Measurements from ENCODE around the gene KYAT1. TPM values are rescaled to one million over a fixed set of nuclear protein-coding genes. Genes with fewer than 3 reads are reported as not detected.
A peak's percentile ranks its signal among the peaks of the same experiment; 100 is the strongest.

The KYAT1 gene
- total RNA-seq, 1 donor from 2014 or later, result 10.1 TPM

GRCh38 chr9:128828719-128829452, 52.9 kb downstream of the KYAT1 start:
- Histone ChIP-seq H3K9ac (ENCODE audit: low read length) (peak overlapping the region; percentile 82), H3K27ac (ENCODE audit: low read depth, low read length) (peak overlapping the region; percentile 57), H3K4me2 (ENCODE audit: low read length) (peak overlapping the region; percentile 90), H4K20me1 (ENCODE audit: insufficient read depth, low read length) (peaks cover 9% of the 10 kb centered on the region), H3K4me1 (ENCODE audit: insufficient read depth, low read length) (peaks cover 7% of the 10 kb centered on the region), H2AFZ (ENCODE audit: low read depth, low read length) (peak overlapping the region; percentile 66), H3K9me3 (ENCODE audit: insufficient read depth, low read depth, low read length) (no peaks in the 10 kb centered on the region), H3K36me3 (ENCODE audit: insufficient read depth, low read length) (peaks cover 5% of the 10 kb centered on the region), H3K79me2 (ENCODE audit: insufficient read depth, low read length) (peaks cover 17% of the 10 kb centered on the region), H3K27me3 (ENCODE audit: insufficient read depth, low read length) (no peaks in the 10 kb centered on the region), H3K4me3 (ENCODE audit: insufficient read depth, low read depth, low read length) (peak overlapping the region; percentile 84)
- FAIRE-seq (no peak), DNase-seq (ENCODE audit: low read depth) (no peak)
- peak overlapping the region; percentile 91 for H3K4me3 Mint-ChIP-seq (ENCODE audit: unreplicated experiment)
- no peaks in the 10 kb centered on the region for H3K9me3 Mint-ChIP-seq (ENCODE audit: unreplicated experiment)
- H3K36me3 Mint-ChIP-seq (ENCODE audit: low read depth, unreplicated experiment), result peaks cover 10% of the 10 kb centered on the region
- no peaks in the 10 kb centered on the region for H3K27me3 Mint-ChIP-seq (ENCODE audit: low read depth, unreplicated experiment)
- peak overlapping the region; percentile 41 for H3K27ac Mint-ChIP-seq (ENCODE audit: unreplicated experiment)
- TF ChIP-seq, protein P1, sequence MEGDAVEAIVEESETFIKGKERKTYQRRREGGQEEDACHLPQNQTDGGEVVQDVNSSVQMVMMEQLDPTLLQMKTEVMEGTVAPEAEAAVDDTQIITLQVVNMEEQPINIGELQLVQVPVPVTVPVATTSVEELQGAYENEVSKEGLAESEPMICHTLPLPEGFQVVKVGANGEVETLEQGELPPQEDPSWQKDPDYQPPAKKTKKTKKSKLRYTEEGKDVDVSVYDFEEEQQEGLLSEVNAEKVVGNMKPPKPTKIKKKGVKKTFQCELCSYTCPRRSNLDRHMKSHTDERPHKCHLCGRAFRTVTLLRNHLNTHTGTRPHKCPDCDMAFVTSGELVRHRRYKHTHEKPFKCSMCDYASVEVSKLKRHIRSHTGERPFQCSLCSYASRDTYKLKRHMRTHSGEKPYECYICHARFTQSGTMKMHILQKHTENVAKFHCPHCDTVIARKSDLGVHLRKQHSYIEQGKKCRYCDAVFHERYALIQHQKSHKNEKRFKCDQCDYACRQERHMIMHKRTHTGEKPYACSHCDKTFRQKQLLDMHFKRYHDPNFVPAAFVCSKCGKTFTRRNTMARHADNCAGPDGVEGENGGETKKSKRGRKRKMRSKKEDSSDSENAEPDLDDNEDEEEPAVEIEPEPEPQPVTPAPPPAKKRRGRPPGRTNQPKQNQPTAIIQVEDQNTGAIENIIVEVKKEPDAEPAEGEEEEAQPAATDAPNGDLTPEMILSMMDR (IDR thresholded peaks at IDR 0.05; ENCODE audit: insufficient read depth, low read depth, low read length), result no peak
- no peak for TF ChIP-seq EZH2 (IDR thresholded peaks at IDR 0.05; ENCODE audit: insufficient read depth, low read length)
- peaks cover 5% of the 10 kb centered on the region for H3K4me1 Mint-ChIP-seq (ENCODE audit: low read depth, unreplicated experiment)

DNA sequence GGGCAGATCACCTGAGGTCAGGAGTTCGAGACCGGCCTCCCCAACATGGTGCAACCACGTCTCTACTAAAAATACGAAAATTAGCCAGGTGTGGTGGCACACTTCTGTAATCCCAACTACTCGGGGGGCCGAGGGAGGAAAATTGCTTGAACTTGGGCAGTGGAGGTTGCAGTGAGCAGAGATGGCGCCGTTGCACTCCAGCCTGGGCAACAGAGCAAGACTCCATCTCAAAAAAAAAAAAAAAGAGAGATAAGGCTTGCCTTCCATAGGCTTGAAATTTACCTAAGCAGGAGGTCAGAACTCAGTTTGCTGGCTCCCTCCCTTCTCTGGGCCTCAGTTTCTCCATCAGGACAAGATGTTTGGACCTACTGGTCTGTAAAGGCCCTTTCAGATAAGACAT, 53.5 kb downstream of the KYAT1 start:
- Histone ChIP-seq H3K79me2 (ENCODE audit: insufficient read depth, low read length) (peaks cover 17% of the 10 kb centered on the region), H3K4me3 (ENCODE audit: insufficient read depth, low read depth, low read length) (peak overlapping the region; percentile 84), H3K4me1 (ENCODE audit: insufficient read depth, low read length) (peaks cover 7% of the 10 kb centered on the region), H4K20me1 (ENCODE audit: insufficient read depth, low read length) (peaks cover 9% of the 10 kb centered on the region), H3K9ac (ENCODE audit: low read length) (peak overlapping the region; percentile 82), H3K36me3 (ENCODE audit: insufficient read depth, low read length) (peaks cover 5% of the 10 kb centered on the region), H2AFZ (ENCODE audit: low read depth, low read length) (no peak overlapping the region), H3K27me3 (ENCODE audit: insufficient read depth, low read length) (no peaks in the 10 kb centered on the region), H3K4me2 (ENCODE audit: low read length) (peak overlapping the region; percentile 90), H3K9me3 (ENCODE audit: insufficient read depth, low read depth, low read length) (no peaks in the 10 kb centered on the region), H3K27ac (ENCODE audit: low read depth, low read length) (no peak overlapping the region)
- Mint-ChIP-seq H3K9me3 (ENCODE audit: unreplicated experiment) (no peaks in the 10 kb centered on the region), H3K36me3 (ENCODE audit: low read depth, unreplicated experiment) (peaks cover 8% of the 10 kb centered on the region), H3K4me1 (ENCODE audit: low read depth, unreplicated experiment) (peaks cover 5% of the 10 kb centered on the region), H3K27ac (ENCODE audit: unreplicated experiment) (no peak overlapping the region), H3K4me3 (ENCODE audit: unreplicated experiment) (peak overlapping the region; percentile 91), H3K27me3 (ENCODE audit: low read depth, unreplicated experiment) (no peaks in the 10 kb centered on the region)
- no peak for DNase-seq (ENCODE audit: low read depth)
- FAIRE-seq, result no peak
- TF ChIP-seq EZH2 (IDR thresholded peaks at IDR 0.05; ENCODE audit: insufficient read depth, low read length), result no peak
- TF ChIP-seq, protein P1 (IDR thresholded peaks at IDR 0.05; ENCODE audit: insufficient read depth, low read depth, low read length), result no peak
